Osteoblast (primary cell): Measurements from ENCODE around the gene COLEC11. TPM values are rescaled to one million over a fixed set of nuclear protein-coding genes. Genes with fewer than 3 reads are reported as not detected.

Experiments used
- DNase-seq: peaks from one replicate; pipeline ENCODE4 v3.0.0; 2011; ENCODE audit warnings: low spot score, mixed read lengths; ENCODE audit not compliant: insufficient read length; ENCODE audit errors: missing footprints
- H2AFZ ChIP-seq: 2 replicates; pipeline ENCODE4 v1.6.0; 2011; ENCODE audit warnings: mild to moderate bottlenecking, low read length
- H3K27ac ChIP-seq: 2 replicates; pipeline ENCODE4 v1.5.1; 2011; ENCODE audit warnings: mild to moderate bottlenecking, low read depth, low read length, moderate library complexity
- H3K27me3 ChIP-seq: 2 replicates; pipeline ENCODE4 v1.6.0; 2012; ENCODE audit warnings: mild to moderate bottlenecking, control low read depth, inconsistent platforms, low read length, moderate library complexity; ENCODE audit not compliant: insufficient read depth
- H3K36me3 ChIP-seq: 2 replicates; pipeline ENCODE4 v1.5.1; 2011; ENCODE audit warnings: mild to moderate bottlenecking, low read length, control low read depth, moderate library complexity; ENCODE audit not compliant: insufficient read depth
- H3K4me1 ChIP-seq: 2 replicates; pipeline ENCODE4 v1.5.1; 2011; ENCODE audit warnings: mild to moderate bottlenecking, low read length, control low read depth, moderate library complexity; ENCODE audit not compliant: insufficient read depth
- H3K4me2 ChIP-seq: 2 replicates; pipeline ENCODE4 v1.6.0; 2011; ENCODE audit warnings: mild to moderate bottlenecking, low read length; ENCODE audit not compliant: insufficient read depth
- H3K4me3 ChIP-seq: fragments of 200-600 bp; sonication (generic); 3 replicates; pipeline ENCODE4 v1.5.1; 2012; ENCODE audit warnings: mild to moderate bottlenecking, low read length, inconsistent platforms; ENCODE audit not compliant: insufficient read depth
- H3K79me2 ChIP-seq: 2 replicates; pipeline ENCODE4 v1.6.0; 2012; ENCODE audit warnings: mild to moderate bottlenecking, low read length, control low read depth, inconsistent platforms; ENCODE audit not compliant: insufficient read depth
- H3K9me3 ChIP-seq: 2 replicates; pipeline ENCODE4 v1.5.1; 2011; ENCODE audit warnings: low read depth, low read length, control low read depth
- H4K20me1 ChIP-seq: 2 replicates; pipeline ENCODE4 v1.6.0; 2012; ENCODE audit warnings: mild to moderate bottlenecking, low read length, control low read depth; ENCODE audit not compliant: insufficient read depth
- CTCF ChIP-seq: IDR thresholded peaks from 2 replicates; pipeline ENCODE4 v1.5.1; 2011; ENCODE audit warnings: mild to moderate bottlenecking, low read depth, low read length, moderate library complexity; ENCODE audit errors: extremely low read depth
- total RNA-seq: library from RNA; depleted of rRNA; stranded (reverse); fragments of >200 nt; gene quantifications from 2 replicates; pipeline ENCODE4 v1.2.3, GENCODE V29; 2012

Gene COLEC11
- total RNA-seq, 1 donor, result 0.36 TPM

- no peaks in the 10 kb centered on the region for H3K36me3 ChIP-seq
- no peak overlapping the region for H3K4me3 ChIP-seq
- DNase-seq, result peak; percentile 3
- H3K4me2 ChIP-seq, result no peak overlapping the region
- H3K27ac ChIP-seq, result no peak overlapping the region
- TF ChIP-seq CTCF, result no peak
- H2AFZ ChIP-seq, result no peak overlapping the region
- no peaks in the 10 kb centered on the region for H3K9me3 ChIP-seq
- H3K79me2 ChIP-seq, result no peaks in the 10 kb centered on the region
- H3K4me1 ChIP-seq, result peaks cover 11% of the 10 kb centered on the region
- H3K27me3 ChIP-seq, result no peaks in the 10 kb centered on the region
- no peaks in the 10 kb centered on the region for H4K20me1 ChIP-seq
These were observed 59.1 kb downstream of the COLEC11 start for GRCh38 chr2:3654011-3654410.

- TF ChIP-seq CTCF, result no peak
These were observed 59.8 kb downstream of the COLEC11 start for GRCh38 chr2:3654531-3655225.

GRCh38 chr2:3655871-3656761 lies 61.2 kb downstream of the COLEC11 start:
- Histone ChIP-seq H3K4me2 (no peak overlapping the region), H3K9me3 (no peaks in the 10 kb centered on the region), H3K36me3 (no peaks in the 10 kb centered on the region), H2AFZ (no peak overlapping the region), H3K27me3 (no peaks in the 10 kb centered on the region), H3K4me1 (peaks cover 7% of the 10 kb centered on the region), H3K27ac (no peak overlapping the region), H3K79me2 (no peaks in the 10 kb centered on the region), H4K20me1 (no peaks in the 10 kb centered on the region), H3K4me3 (no peak overlapping the region)
- peak; percentile 43 for DNase-seq
- TF ChIP-seq CTCF, result no peak

More at GRCh38 chr2:3654531-3655225, 59.8 kb downstream of the COLEC11 start:
- Histone ChIP-seq H2AFZ (no peak overlapping the region), H4K20me1 (no peaks in the 10 kb centered on the region), H3K4me3 (no peak overlapping the region), H3K27ac (no peak overlapping the region), H3K4me1 (peaks cover 11% of the 10 kb centered on the region), H3K4me2 (no peak overlapping the region), H3K9me3 (no peaks in the 10 kb centered on the region), H3K27me3 (no peaks in the 10 kb centered on the region), H3K79me2 (no peaks in the 10 kb centered on the region), H3K36me3 (no peaks in the 10 kb centered on the region)
- peak; percentile 60 for DNase-seq
